Naive thymus-derived CD8-positive, alpha-beta T cell (primary cell): ENCODE data around the gene PUDP. TPM values are rescaled to one million over a fixed set of nuclear protein-coding genes. Genes with fewer than 3 reads are reported as not detected.

Source experiments
- ATAC-seq, 2 donors: fragments of 150-1000 bp; cut with Tn5 transposase in 1 of 2; sonication (Bioruptor Pico), chemical (Tn5 transposase) in 1 of 2; 1 replicate in 1 of 2; 2 replicates in 1 of 2; pipeline ENCODE4 v1.10.0; 2021; ENCODE audit warnings: mild to moderate bottlenecking in 2 of 2, moderate library complexity in 2 of 2
- POLR2A ChIA-PET: fragments of 350-600 bp; sonication (Branson Sonifier 250); formaldehyde crosslinking; loops from one replicate; lab custom pipeline; 2021; ENCODE audit warnings: antibody characterized with exemption; lab: Charles Lee
- DNase-seq, 10 donors: peaks; one replicate each; pipeline versions ENCODE4 v3.0.0 to v3.0.0-alpha.2; 2020 to 2022
- H3K27ac Mint-ChIP-seq, 10 donors: one replicate each; pipeline ENCODE4 v1.8.0; 2020 to 2022; ENCODE audit warnings: mild to moderate bottlenecking in 10 of 10, mixed read lengths in 10 of 10, moderate library complexity in 4 of 10, inconsistent platforms in 1 of 10
- H3K27me3 Mint-ChIP-seq, 5 donors: one replicate each; pipeline ENCODE4 v1.8.0; 2021 to 2022; ENCODE audit warnings: mixed read lengths in 5 of 5
- H3K36me3 Mint-ChIP-seq, 3 donors: one replicate each; pipeline ENCODE4 v1.8.0; 2020 to 2022; ENCODE audit warnings: mixed read lengths in 3 of 3, mild to moderate bottlenecking in 2 of 3, inconsistent platforms in 1 of 3
- H3K4me1 Mint-ChIP-seq, 4 donors: one replicate each; pipeline ENCODE4 v1.8.0; 2021 to 2022; ENCODE audit warnings: mixed read lengths in 4 of 4
- H3K4me3 Mint-ChIP-seq, 10 donors: one replicate each; pipeline ENCODE4 v1.8.0; 2020 to 2022; ENCODE audit warnings: mild to moderate bottlenecking in 10 of 10, mixed read lengths in 10 of 10, moderate library complexity in 6 of 10, inconsistent platforms in 1 of 10
- H3K9me3 Mint-ChIP-seq, 9 donors: one replicate each; pipeline ENCODE4 v1.8.0; 2020 to 2022; ENCODE audit warnings: mixed read lengths in 9 of 9, mild to moderate bottlenecking in 3 of 9, inconsistent platforms in 1 of 9, moderate library complexity in 1 of 9
- polyA plus RNA-seq, 3 donors: library from polyadenylated mRNA; unstranded; fragments of 300-500 nt; fragmentation: Illumina TruSeq; gene quantifications; one replicate each; pipeline ENCODE4 v1.2.3, GENCODE V29; 2021
- total RNA-seq, 8 experiments: library from RNA in 2 of 8; stranded (reverse) in 2 of 8; gene quantifications; one replicate each; pipeline ENCODE4 v1.2.3 and lab custom pipeline; 2021 to 2026

The PUDP gene
- total and polyA plus RNA-seq, 5 experiments from 2014 or later: 8.6 to 12.0 (median 10.0) TPM

DNA sequence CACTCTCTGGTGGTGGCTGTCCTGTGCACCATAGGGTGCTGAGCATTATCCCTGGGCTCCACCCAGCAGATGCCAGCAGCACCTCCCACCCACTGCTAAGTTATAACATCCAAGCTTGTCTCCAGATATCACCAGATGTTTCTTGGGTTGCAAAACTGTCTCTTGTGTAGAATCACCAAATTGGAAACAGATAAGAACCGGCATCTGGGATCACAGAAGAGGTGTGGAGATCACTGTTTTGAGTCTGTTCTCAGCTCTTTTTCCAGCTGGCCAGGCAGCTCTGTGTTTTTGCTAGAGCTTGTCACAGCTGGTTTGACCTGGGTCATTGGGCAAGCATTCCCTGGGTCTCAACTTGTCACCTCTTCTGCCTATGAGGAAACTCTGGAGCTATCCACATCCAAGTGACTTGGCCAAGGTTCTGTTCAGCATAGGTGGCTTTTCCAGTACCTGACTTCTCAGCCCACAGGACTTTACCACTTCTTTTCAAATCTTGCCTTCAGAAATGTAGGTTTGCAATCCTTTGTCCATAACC, 15.3 kb upstream of the PUDP start:
- Mint-ChIP-seq H3K27ac (no peak overlapping the region), H3K36me3 (no peaks in the 10 kb centered on the region), H3K4me1 (no peaks in the 10 kb centered on the region), H3K4me3 (no peak overlapping the region), H3K9me3 (no peaks in the 10 kb centered on the region), H3K27me3 (no peaks in the 10 kb centered on the region)
- DNase-seq (no peak), ATAC-seq (no peak)
- POLR2A ChIA-PET: no interaction called here

DNA sequence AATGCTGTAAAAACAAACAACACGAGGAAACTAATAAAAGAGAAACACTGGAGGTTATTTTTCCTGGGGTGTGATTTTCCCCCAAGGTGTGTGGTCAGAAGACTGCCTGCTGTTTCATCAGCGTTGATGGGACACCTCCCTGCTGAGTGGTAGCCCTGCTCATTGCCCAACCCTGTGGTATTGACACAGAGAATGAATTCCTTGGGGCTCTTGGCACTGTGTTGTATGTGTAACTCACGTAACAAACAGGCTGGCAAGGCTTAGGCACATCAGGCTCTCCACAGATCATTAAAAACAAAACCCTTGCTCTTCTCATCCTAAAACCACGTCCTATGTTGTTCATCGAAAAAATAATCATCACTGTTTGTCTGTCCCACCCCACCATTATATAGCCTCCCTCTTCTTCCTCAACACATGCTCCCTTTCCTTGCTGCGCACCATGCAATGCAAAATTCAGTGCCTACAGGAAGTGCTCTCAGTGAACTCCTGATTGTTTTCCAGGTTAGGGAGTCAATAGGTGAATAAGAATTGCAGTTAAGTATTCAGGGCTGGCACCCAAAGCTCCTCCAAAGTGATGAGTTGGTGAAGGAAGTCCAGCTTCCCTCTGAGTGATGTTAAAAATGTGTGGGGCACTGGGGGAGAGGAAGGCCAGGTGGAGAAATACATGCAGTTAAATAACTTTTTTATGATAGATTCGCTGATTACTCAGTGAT, 11.4 kb upstream of the PUDP start:
- POLR2A ChIA-PET: no interaction called here
- no peaks in the 10 kb centered on the region for H3K4me1 Mint-ChIP-seq
- no peaks in the 10 kb centered on the region for H3K27me3 Mint-ChIP-seq
- H3K36me3 Mint-ChIP-seq: no peaks in the 10 kb centered on the region
- no peak for DNase-seq
- no peaks in the 10 kb centered on the region for H3K9me3 Mint-ChIP-seq
- H3K4me3 Mint-ChIP-seq: no peak overlapping the region
- ATAC-seq: no peak
- no peak overlapping the region for H3K27ac Mint-ChIP-seq

DNA sequence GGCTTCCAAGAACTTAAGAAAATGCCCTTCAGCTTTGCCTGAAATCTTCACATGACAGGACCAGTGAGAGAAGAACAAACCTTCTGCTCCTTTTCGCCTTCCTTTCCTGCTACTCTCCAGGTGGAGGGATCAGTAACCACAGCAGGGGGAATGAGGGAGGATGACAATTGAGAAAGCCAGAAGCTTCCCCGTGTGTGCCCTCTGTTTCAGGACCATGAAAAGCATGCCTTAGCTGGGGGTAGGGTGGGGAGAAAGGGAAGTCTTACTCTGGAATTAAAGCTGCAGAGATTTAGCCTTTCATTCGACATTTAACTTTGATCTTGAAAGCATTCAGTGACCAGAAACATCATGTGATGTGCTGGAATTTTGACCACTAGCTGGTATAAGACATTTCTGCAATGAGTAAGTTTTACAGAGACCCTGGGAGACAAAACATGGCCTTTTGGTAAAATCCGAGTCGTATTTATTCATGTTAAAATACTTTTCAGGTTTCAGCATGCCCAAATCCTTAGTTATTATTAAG, 10.6 kb upstream of the PUDP start:
- no peak for DNase-seq
- Mint-ChIP-seq H3K36me3 (no peaks in the 10 kb centered on the region), H3K9me3 (no peaks in the 10 kb centered on the region), H3K4me1 (no peaks in the 10 kb centered on the region), H3K4me3 (no peak overlapping the region), H3K27me3 (no peaks in the 10 kb centered on the region), H3K27ac (no peak overlapping the region)
- no peak for ATAC-seq
- POLR2A ChIA-PET: interaction anchor here (0.9 kb wide), 1 partner anchor 10 kb away, joined by 3 read pairs; no protein-coding TSS in a partner anchor

DNA sequence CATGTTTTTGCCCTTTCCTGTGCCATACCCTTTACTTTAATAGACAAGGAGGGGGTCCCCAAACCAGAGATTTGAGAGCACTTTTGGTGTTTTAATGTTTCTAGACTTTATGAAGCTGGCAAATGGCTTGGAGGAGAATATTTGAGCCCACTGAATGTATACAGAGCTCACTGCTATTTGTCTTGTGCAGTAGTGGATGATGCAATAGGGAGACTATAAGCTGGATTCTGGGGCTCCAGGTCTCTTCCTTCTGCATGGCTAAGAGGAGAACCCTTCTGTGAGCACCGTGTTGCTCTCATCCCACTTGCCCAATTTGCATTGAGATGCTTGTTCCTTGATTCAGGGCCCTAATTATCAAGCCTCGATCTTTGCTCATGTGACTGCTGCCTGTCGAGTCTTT, 8.9 kb upstream of the PUDP start:
- Mint-ChIP-seq H3K9me3 (no peaks in the 10 kb centered on the region), H3K4me3 (no peak overlapping the region), H3K27me3 (no peaks in the 10 kb centered on the region), H3K27ac (no peak overlapping the region), H3K36me3 (no peaks in the 10 kb centered on the region), H3K4me1 (no peaks in the 10 kb centered on the region)
- DNase-seq: no peak
- POLR2A ChIA-PET: no interaction called here
- ATAC-seq: no peak

DNA sequence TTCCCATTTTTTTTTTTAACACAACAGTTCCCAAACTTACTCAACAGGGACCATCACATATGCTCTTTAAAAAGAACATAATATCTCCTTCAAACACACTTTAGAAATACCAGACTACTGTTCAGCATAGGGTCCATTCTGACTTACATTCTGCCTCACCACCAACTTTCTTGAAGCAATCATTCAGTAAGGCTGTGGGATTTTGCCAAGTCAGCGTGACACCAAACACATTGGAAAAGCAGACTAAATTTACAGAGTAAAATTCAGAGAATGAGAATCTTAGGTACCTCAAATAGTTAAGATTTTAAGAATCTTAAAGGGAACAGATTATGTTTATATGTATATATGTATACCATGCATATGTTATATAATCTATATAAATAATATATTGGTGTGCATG, 7.2 kb upstream of the PUDP start:
- Mint-ChIP-seq H3K9me3 (no peaks in the 10 kb centered on the region), H3K4me3 (no peak overlapping the region), H3K4me1 (no peaks in the 10 kb centered on the region), H3K27me3 (no peaks in the 10 kb centered on the region), H3K36me3 (no peaks in the 10 kb centered on the region), H3K27ac (no peak overlapping the region)
- ATAC-seq (no peak), DNase-seq (no peak)
- POLR2A ChIA-PET: no interaction called here

DNA sequence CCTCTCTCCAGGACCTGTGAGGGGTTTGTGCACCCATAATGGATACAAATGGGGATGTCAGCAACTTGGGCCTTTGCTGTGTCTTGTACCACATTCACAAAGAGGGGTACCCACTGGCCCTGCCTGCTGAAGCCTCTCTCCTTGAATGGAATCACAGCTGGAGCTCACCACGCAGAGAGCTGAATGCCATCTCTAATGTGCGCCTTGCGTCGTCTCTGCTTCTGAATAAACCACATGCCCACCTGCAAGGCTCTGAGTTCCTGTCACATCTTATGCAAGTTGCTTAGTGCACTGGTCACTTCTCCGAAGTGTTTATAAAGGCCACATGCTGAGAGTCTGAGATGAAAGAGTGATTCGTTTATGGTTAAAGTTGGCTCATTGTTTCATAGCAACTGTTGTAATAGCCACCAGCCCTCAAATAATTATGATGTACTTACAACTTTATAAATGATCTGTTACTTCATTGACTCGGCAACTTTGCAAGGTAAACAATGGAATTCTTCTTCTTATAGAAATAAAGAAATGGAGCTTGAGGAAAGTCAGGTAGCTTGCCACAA, 6.2 kb upstream of the PUDP start:
- Mint-ChIP-seq H3K36me3 (no peaks in the 10 kb centered on the region), H3K9me3 (no peaks in the 10 kb centered on the region), H3K4me3 (no peak overlapping the region), H3K27me3 (no peaks in the 10 kb centered on the region), H3K27ac (peak overlapping the region in 1 of 10 donors; percentile 31), H3K4me1 (no peaks in the 10 kb centered on the region)
- ATAC-seq (no peak), DNase-seq (no peak)
- POLR2A ChIA-PET: no interaction called here

DNA sequence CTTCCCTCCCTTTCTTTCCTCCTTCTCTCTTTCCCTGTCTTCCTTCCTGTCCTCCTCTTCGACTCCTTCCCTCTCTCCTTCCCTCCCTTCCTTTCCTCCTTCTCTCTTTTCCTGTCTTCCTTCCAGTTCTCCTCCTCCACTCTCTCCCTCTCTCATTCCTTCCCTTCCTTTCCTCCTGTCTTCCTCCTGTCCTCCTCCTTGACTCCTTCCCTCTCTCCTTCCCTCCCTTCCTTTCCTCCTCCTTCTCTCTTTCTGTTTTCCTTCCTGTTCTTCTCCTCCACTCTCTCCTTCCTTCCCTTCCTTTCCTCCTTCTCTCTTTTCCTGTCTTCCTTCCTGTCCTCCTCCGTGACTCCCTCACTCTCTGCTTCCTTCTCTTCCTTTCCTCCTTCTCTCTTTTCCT, 5.3 kb upstream of the PUDP start:
- H3K4me1 Mint-ChIP-seq: peaks cover 0 to 3% (median 0%) of the 10 kb centered on the region in 4 donors
- H3K36me3 Mint-ChIP-seq: no peaks in the 10 kb centered on the region
- H3K27ac Mint-ChIP-seq: peak overlapping the region in 1 of 10 donors; percentile 31
- no peaks in the 10 kb centered on the region for H3K9me3 Mint-ChIP-seq
- H3K27me3 Mint-ChIP-seq: no peaks in the 10 kb centered on the region
- DNase-seq (no peak), ATAC-seq (no peak)
- H3K4me3 Mint-ChIP-seq: no peak overlapping the region
- POLR2A ChIA-PET: no interaction called here

DNA sequence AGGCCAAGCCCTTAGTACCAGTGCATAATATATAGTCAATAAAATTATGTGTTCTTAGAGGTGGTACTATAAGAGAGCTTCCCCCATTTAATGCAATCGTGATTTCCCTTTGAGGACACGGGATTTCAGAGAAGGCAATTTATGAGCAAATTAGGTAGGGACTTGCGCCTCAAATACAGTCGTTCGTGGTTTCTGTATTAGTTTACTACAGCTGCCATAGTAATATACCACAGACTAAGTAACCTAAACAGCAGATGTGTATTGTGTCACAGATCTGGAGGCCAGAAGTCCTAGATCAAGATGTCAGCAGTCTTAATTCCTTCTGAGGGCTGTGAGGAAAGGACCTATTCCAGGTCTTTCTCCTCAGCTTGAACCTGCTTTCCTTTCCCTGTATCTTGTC, 1.5 kb upstream of the PUDP start:
- no peak for ATAC-seq
- no peaks in the 10 kb centered on the region for H3K36me3 Mint-ChIP-seq
- POLR2A ChIA-PET: interaction anchor here (0.8 kb wide), 1 partner anchor 9 kb away, joined by 3 read pairs; no protein-coding TSS in a partner anchor
- peak overlapping the region in 5 of 10 donors; percentile 12 to 97 (median 85) for H3K4me3 Mint-ChIP-seq
- DNase-seq: no peak
- peak overlapping the region in 3 of 10 donors; percentile 39 to 66 (median 63) for H3K27ac Mint-ChIP-seq
- peaks cover 2 to 18% (median 12%) of the 10 kb centered on the region in 4 donors for H3K4me1 Mint-ChIP-seq
- H3K9me3 Mint-ChIP-seq: no peaks in the 10 kb centered on the region
- no peaks in the 10 kb centered on the region for H3K27me3 Mint-ChIP-seq

DNA sequence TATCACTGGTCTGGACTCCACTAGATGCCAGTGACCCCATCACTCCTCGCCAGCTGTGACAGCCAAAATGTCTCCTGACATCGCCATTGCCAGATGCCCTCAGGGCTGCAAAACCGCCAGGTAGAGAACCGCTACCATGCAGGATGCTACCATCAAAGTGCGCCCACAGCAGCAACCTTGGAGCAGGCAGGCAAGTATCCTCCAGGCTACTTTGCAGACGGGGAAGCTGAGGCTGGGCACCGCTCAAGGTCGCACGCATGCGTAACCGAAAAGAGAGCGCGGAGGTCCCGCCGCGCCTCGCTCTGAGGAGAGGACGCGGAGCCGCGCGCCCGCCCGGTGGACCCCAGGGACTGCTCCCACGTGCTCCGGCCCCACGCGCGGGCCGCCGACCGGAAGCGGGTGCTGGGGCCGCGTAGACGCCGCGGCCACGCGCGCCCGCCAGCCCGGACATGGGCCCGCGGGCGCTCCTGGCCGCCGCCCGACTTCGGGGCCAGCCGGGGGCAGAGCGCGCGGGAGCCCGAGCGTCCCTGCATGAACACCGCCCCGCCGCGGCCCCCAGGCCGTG, 458 bp downstream of the PUDP start, which contains the start of gene STS:
STS (plus strand) TSS at position 300 of the 565 bp plus-strand sequence. CDS start 105,488 bp downstream, outside the sequence.
- H3K4me3 Mint-ChIP-seq: peak within 1 kb of the TSS; percentile 75 to 97 (median 91)
- ATAC-seq (peak; percentile 37 to 44), DNase-seq (peak in 6 of 10 donors; percentile 1 to 62 (median 16))
- H3K4me1 Mint-ChIP-seq: peaks cover 3 to 24% (median 15%) of the 10 kb centered on the region in 4 donors
- no peaks in the 10 kb centered on the region for H3K36me3 Mint-ChIP-seq
- no peaks in the 10 kb centered on the region for H3K9me3 Mint-ChIP-seq
- POLR2A ChIA-PET: no interaction called here
- H3K27ac Mint-ChIP-seq: peak within 1 kb of the TSS; percentile 63 to 96 (median 92)
- H3K27me3 Mint-ChIP-seq: no peaks in the 10 kb centered on the region

DNA sequence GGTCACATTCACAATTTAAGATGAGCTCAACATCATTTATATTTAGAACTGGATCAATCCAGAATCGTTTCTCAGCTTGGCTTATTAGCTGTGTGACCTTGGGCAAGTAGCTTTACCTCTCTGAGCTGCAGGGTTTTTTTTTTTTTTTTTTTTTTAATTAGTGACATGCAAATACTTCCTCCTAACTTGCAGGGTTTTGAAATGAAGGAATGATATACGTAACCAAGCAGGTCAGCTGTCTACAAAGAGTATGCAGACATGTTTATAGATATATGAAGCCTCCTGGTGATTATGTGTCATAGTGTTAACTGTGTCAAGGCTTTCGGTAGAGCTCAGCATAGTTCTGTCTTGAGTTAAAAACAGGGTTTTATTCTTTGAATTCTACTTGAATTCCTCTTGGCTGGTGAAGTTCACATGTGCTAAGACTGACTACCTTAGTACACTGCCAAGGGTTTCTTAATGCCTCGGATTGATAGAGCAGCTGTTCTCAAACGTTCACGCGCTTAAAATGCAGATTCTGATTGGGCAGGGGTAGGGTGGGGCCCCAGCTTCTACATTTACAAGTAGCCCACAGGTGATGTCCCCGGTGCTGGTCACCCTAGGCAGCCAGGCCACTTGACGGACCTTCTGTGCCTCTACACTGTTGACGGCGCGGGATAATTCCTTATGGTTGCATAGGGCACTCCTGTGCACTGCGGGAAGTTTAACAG, 1.1 kb downstream of the PUDP start:
- peak overlapping the region in 9 of 10 donors; percentile 77 to 96 (median 93) for H3K27ac Mint-ChIP-seq
- POLR2A ChIA-PET: no interaction called here

DNA sequence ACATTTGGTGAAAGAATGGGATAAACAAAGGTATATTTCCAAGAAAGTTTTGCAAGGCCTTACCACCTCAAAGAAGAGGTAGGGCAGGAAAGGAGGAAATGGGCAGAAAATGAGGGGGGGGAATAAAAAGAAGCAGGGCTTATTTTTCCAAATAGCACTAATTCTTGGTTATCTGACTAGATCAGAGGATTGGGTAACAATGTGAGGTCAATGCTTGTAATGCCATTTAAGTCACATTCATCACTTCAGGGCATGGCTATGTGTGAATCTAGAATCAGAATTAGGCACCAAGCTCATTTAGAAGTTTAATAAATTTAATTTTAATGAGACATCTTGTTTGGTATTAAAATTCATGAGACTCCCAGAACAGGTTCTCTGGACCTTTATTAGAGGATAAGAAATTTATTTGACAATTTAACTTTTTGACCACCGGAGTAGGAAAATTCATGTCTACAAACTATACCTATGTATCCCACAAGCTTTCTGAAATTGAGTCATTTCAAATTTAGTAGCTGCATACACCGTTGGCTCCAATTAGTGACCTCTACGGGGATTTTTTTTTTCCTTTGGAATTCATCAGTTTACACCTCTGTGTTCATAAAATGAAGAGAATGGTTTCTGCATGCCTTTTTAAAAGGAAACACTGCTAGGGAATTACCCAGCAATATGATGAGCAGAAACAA, 1.8 kb downstream of the PUDP start:
- Mint-ChIP-seq H3K27me3 (no peaks in the 10 kb centered on the region), H3K4me1 (peaks cover 3 to 31% (median 18%) of the 10 kb centered on the region in 4 donors), H3K36me3 (peaks cover 0 to 3% (median 0%) of the 10 kb centered on the region in 3 donors), H3K27ac (peak overlapping the region in 4 of 10 donors; percentile 39 to 93 (median 80)), H3K4me3 (peak overlapping the region in 4 of 10 donors; percentile 39 to 82 (median 56)), H3K9me3 (no peaks in the 10 kb centered on the region)
- no peak for ATAC-seq
- no peak for DNase-seq
- POLR2A ChIA-PET: no interaction called here

More for the DNA sequence above, 1.1 kb downstream of the PUDP start:
- peak in 2 of 10 donors; percentile 15 to 17 for DNase-seq
- peak overlapping the region; percentile 73 to 92 (median 82) for H3K4me3 Mint-ChIP-seq
- ATAC-seq: no peak
- peaks cover 3 to 29% (median 15%) of the 10 kb centered on the region in 4 donors for H3K4me1 Mint-ChIP-seq
- no peaks in the 10 kb centered on the region for H3K27me3 Mint-ChIP-seq
- no peaks in the 10 kb centered on the region for H3K36me3 Mint-ChIP-seq
- no peaks in the 10 kb centered on the region for H3K9me3 Mint-ChIP-seq

DNA sequence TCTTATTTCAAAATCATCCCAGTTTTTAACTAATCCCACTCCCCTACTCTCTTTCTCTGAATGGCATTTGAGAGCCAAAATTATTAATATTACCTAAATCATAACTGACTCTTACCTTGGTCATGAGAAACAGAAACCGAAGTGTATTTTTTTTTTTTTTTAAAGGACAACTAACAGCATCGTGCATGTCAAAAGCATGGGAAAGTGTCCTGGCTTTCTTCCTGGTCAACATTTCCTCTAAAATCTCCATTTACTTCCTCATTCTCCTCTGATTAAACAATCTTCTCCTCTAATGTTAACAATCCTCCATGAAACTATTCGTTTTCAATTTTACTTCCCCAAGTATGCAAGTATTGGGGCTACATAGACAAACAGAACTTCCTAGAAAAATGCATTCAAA, 2.5 kb downstream of the PUDP start:
- peaks cover 3 to 31% (median 20%) of the 10 kb centered on the region in 4 donors for H3K4me1 Mint-ChIP-seq
- ATAC-seq (no peak), DNase-seq (no peak)
- H3K27ac Mint-ChIP-seq: peak overlapping the region in 3 of 10 donors; percentile 39 to 83 (median 64)
- H3K4me3 Mint-ChIP-seq: peak overlapping the region in 1 of 10 donors; percentile 42
- H3K36me3 Mint-ChIP-seq: peaks cover 0 to 3% (median 0%) of the 10 kb centered on the region in 3 donors
- POLR2A ChIA-PET: no interaction called here
- H3K27me3 Mint-ChIP-seq: no peaks in the 10 kb centered on the region
- no peaks in the 10 kb centered on the region for H3K9me3 Mint-ChIP-seq
